ENCODE measurements around the gene CDH4. TPM values are rescaled to one million over a fixed set of nuclear protein-coding genes. Genes with fewer than 3 reads are reported as not detected.

CDH4 gene
- total and polyA plus RNA-seq, 2 donors from 2014 or later = 1.1 TPM; not detected in 1

GRCh38 chr20:61693055-61693600, 441.1 kb downstream of the CDH4 start:
- no peak overlapping the region for H3K27ac ChIP-seq (ENCODE audit: low read depth in 2 of 2, low read length in 2 of 2)
- H3K36me3 ChIP-seq (ENCODE audit: control insufficient read depth in 2 of 3, insufficient read depth in 3 of 3, low read length in 3 of 3) = no peaks in the 10 kb centered on the region
- intact Hi-C loops (cut with DNase I) = no loop called here
- no peak for TF ChIP-seq CTCF (IDR thresholded peaks at IDR 0.05; ENCODE audit: borderline replicate concordance, extremely low read depth, insufficient read depth)
- no peaks in the 10 kb centered on the region for H3K27me3 ChIP-seq (ENCODE audit: control insufficient read depth, insufficient read depth, low read length)
- DNase-seq = peak in 3 of 5 donors; percentile 7 to 37 (median 16)
- H3K9ac ChIP-seq (ENCODE audit: low read length in 3 of 3) = no peak overlapping the region
- no peaks in the 10 kb centered on the region for H3K4me1 ChIP-seq (ENCODE audit: control insufficient read depth in 2 of 3, insufficient read depth in 2 of 3, low read depth in 1 of 3, low read length in 3 of 3)
- H3K4me3 ChIP-seq (ENCODE audit: low read length in 3 of 3) = no peak overlapping the region
- FAIRE-seq = no peak
- H3K9me3 ChIP-seq (ENCODE audit: control insufficient read depth in 2 of 3, insufficient read depth in 1 of 3, low read length in 3 of 3) = no peaks in the 10 kb centered on the region

GRCh38 chr20:61694682-61695081, 442.6 kb downstream of the CDH4 start:
- H3K9me3 ChIP-seq (ENCODE audit: control insufficient read depth in 2 of 3, insufficient read depth in 1 of 3, low read length in 3 of 3) = no peaks in the 10 kb centered on the region
- H3K27me3 ChIP-seq (ENCODE audit: control insufficient read depth, insufficient read depth, low read length) = no peaks in the 10 kb centered on the region
- DNase-seq (no peak), FAIRE-seq (no peak)
- no peaks in the 10 kb centered on the region for H3K36me3 ChIP-seq (ENCODE audit: control insufficient read depth in 2 of 3, insufficient read depth in 3 of 3, low read length in 3 of 3)
- no peak for TF ChIP-seq CTCF (IDR thresholded peaks at IDR 0.05; ENCODE audit: borderline replicate concordance, extremely low read depth, insufficient read depth)
- H3K9ac ChIP-seq (ENCODE audit: low read length in 3 of 3) = no peak overlapping the region
- intact Hi-C loops (cut with DNase I) = no loop called here
- no peak overlapping the region for H3K4me3 ChIP-seq (ENCODE audit: low read length in 3 of 3)
- H3K4me1 ChIP-seq (ENCODE audit: control insufficient read depth in 2 of 3, insufficient read depth in 2 of 3, low read depth in 1 of 3, low read length in 3 of 3) = no peaks in the 10 kb centered on the region
- H3K27ac ChIP-seq (ENCODE audit: low read depth in 2 of 2, low read length in 2 of 2) = no peak overlapping the region

GRCh38 chr20:61695741-61696140, 443.7 kb downstream of the CDH4 start:
- FAIRE-seq (no peak), DNase-seq (peak in 1 of 5 donors; percentile 70)
- intact Hi-C loops (cut with DNase I) = no loop called here
- Histone ChIP-seq H3K27me3 (ENCODE audit: control insufficient read depth, insufficient read depth, low read length) (no peaks in the 10 kb centered on the region), H3K36me3 (ENCODE audit: control insufficient read depth in 2 of 3, insufficient read depth in 3 of 3, low read length in 3 of 3) (no peaks in the 10 kb centered on the region), H3K4me3 (ENCODE audit: low read length in 3 of 3) (no peak overlapping the region), H3K4me1 (ENCODE audit: control insufficient read depth in 2 of 3, insufficient read depth in 2 of 3, low read depth in 1 of 3, low read length in 3 of 3) (no peaks in the 10 kb centered on the region), H3K9me3 (ENCODE audit: control insufficient read depth in 2 of 3, insufficient read depth in 1 of 3, low read length in 3 of 3) (no peaks in the 10 kb centered on the region), H3K9ac (ENCODE audit: low read length in 3 of 3) (no peak overlapping the region), H3K27ac (ENCODE audit: low read depth in 2 of 2, low read length in 2 of 2) (no peak overlapping the region)
- TF ChIP-seq CTCF (IDR thresholded peaks at IDR 0.05; ENCODE audit: borderline replicate concordance, extremely low read depth, insufficient read depth) = no peak

All from kidney (tissue), 14 donors.